Skeletal muscle satellite cell (primary cell): Measurements from ENCODE around the gene H6PD.

Experiments
- H3K27me3 ChIP-seq: 2 replicates; pipeline ENCODE4 v1.7.0; 2013; ENCODE audit warnings: low read length; ENCODE audit not compliant: control insufficient read depth, insufficient read depth
- H3K36me3 ChIP-seq: 2 replicates; pipeline ENCODE4 v1.7.0; 2013; ENCODE audit warnings: mild to moderate bottlenecking, control low read depth, low read length; ENCODE audit not compliant: insufficient read depth
- H3K4me1 ChIP-seq: 2 replicates; pipeline ENCODE4 v1.7.0; 2013; ENCODE audit warnings: low read length; ENCODE audit not compliant: control insufficient read depth, insufficient read depth
- H3K4me2 ChIP-seq: 2 replicates; pipeline ENCODE4 v1.7.0; 2013; ENCODE audit warnings: mild to moderate bottlenecking, low read length
- H3K4me3 ChIP-seq: 2 replicates; pipeline ENCODE4 v1.7.0; 2013; ENCODE audit warnings: low read length
- H3K9ac ChIP-seq: 2 replicates; pipeline ENCODE4 v1.7.0; 2013; ENCODE audit warnings: mild to moderate bottlenecking, low read depth, low read length, moderate library complexity
- H3K9me3 ChIP-seq: replicated peaks from 2 replicates; pipeline ENCODE4 v1.7.0; 2013; ENCODE audit warnings: mild to moderate bottlenecking, control low read depth, low read length

Gene H6PD

DNA sequence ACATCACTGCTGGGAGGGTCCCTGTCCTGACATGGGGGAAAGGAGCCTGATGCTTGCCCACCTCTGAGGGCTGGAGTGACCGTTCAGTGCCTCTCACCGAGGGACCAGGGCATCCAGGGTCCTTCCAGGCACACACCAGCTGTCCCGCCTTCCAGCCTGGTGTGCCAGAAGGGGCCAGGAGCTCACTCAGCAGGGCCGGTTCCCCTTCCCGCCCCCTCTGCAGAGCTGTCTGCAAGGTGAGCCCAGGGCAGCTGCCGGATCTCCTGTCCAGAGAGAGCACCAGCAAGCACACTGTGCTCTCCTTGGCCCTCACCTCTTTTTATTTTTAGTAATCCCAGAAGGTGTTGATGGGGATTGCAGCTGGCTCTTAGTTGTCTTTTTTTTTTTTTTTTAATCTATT, 16.9 kb downstream of the H6PD start:
- Histone ChIP-seq H3K4me1 (peaks cover 52% of the 10 kb centered on the region), H3K4me3 (no peak overlapping the region), H3K9ac (no peak overlapping the region), H3K36me3 (peaks cover 49% of the 10 kb centered on the region), H3K27me3 (no peaks in the 10 kb centered on the region), H3K4me2 (no peak overlapping the region), H3K9me3 (no peaks in the 10 kb centered on the region)

DNA sequence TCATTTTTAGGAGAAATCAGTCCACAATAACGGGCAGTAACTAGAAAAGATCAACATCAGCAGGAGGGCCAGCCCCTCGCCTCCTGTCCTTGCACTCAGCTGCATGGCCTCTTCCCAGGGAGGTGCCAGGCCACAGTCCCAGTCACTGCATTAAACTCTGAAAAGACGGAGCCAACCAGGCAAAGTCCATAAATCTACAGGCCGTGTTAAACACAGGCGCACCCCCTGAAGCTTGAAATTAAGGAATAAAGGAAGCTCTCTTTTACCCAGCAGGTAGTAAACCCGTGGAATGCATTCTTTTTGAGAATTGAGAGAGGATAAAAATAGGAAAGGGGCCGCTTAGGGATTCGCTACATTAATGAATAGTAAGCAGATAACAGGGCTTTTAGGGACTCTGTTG, 18.4 kb downstream of the H6PD start:
- Histone ChIP-seq H3K9me3 (no peaks in the 10 kb centered on the region), H3K4me1 (peaks cover 38% of the 10 kb centered on the region), H3K36me3 (peaks cover 47% of the 10 kb centered on the region), H3K27me3 (no peaks in the 10 kb centered on the region), H3K4me3 (no peak overlapping the region), H3K9ac (no peak overlapping the region), H3K4me2 (no peak overlapping the region)

- H3K9ac ChIP-seq: no peak overlapping the region
- H3K4me1 ChIP-seq: peaks cover 33% of the 10 kb centered on the region
- H3K36me3 ChIP-seq: peaks cover 53% of the 10 kb centered on the region
- no peak overlapping the region for H3K4me2 ChIP-seq
- no peak overlapping the region for H3K4me3 ChIP-seq
- no peaks in the 10 kb centered on the region for H3K9me3 ChIP-seq
- no peaks in the 10 kb centered on the region for H3K27me3 ChIP-seq
Measured at GRCh38 chr1:9253453-9254105, 19.0 kb downstream of the H6PD start.

- Histone ChIP-seq H3K4me1 (peaks cover 5% of the 10 kb centered on the region), H3K4me3 (no peak overlapping the region), H3K4me2 (no peak overlapping the region), H3K27me3 (no peaks in the 10 kb centered on the region), H3K9me3 (no peaks in the 10 kb centered on the region), H3K9ac (no peak overlapping the region), H3K36me3 (peaks cover 34% of the 10 kb centered on the region)
Measured at GRCh38 chr1:9256332-9256731, 21.8 kb downstream of the H6PD start.

DNA sequence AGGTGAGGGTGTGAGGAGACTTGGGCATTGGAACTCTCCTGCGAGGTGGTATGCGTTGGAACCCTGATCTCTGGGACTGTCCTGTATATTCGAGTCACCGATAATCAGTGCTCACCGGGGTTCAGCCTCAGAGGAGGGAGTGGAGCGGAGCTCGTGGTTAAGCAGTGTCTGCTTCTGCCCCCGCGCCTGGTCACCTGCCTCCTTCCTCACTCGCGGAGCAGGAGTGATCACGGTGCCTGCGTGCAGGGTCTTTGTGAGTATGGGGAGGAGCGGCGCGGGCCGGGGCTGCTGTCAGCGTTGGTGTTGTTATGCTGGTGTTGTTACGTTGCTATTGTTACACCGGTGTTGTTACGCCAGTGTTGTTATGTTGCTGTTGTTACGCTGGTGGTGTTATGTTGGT, 23.3 kb downstream of the H6PD start:
- no peak overlapping the region for H3K4me3 ChIP-seq

DNA sequence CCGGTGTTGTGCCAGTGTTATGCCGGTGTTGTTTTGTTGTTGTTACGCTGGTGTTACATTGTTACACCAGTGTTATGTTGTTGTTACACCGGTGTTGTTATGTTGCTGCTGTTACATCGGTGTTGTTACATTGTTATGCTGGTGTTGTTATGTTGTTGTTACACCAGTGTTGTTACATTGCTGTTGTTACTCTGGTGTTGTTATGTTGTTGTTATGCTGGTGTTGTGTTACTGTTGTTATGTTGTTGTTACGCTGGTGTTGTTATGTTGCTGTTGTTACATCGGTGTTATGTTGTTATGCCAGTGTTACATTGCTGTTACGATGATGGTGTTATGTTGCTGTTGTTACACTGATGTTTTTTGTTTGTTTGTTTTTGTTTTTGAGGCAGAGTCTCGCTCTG, 24.1 kb downstream of the H6PD start:
- Histone ChIP-seq H3K4me2 (no peak overlapping the region), H3K36me3 (peaks cover 33% of the 10 kb centered on the region), H3K9ac (no peak overlapping the region)

More for the DNA sequence above, 23.3 kb downstream of the H6PD start:
- Histone ChIP-seq H3K4me2 (no peak overlapping the region), H3K9ac (no peak overlapping the region), H3K4me1 (peaks cover 3% of the 10 kb centered on the region), H3K36me3 (peaks cover 33% of the 10 kb centered on the region), H3K9me3 (no peaks in the 10 kb centered on the region), H3K27me3 (no peaks in the 10 kb centered on the region)

GRCh38 chr1:9260059-9260766, 25.6 kb downstream of the H6PD start:
- Histone ChIP-seq H3K9me3 (no peaks in the 10 kb centered on the region), H3K4me3 (no peak overlapping the region), H3K9ac (no peak overlapping the region), H3K36me3 (peaks cover 49% of the 10 kb centered on the region), H3K4me1 (no peaks in the 10 kb centered on the region), H3K27me3 (no peaks in the 10 kb centered on the region), H3K4me2 (no peak overlapping the region)

More for the DNA sequence above, 24.1 kb downstream of the H6PD start:
- Histone ChIP-seq H3K4me3 (no peak overlapping the region), H3K4me1 (no peaks in the 10 kb centered on the region), H3K27me3 (no peaks in the 10 kb centered on the region), H3K9me3 (no peaks in the 10 kb centered on the region)

DNA sequence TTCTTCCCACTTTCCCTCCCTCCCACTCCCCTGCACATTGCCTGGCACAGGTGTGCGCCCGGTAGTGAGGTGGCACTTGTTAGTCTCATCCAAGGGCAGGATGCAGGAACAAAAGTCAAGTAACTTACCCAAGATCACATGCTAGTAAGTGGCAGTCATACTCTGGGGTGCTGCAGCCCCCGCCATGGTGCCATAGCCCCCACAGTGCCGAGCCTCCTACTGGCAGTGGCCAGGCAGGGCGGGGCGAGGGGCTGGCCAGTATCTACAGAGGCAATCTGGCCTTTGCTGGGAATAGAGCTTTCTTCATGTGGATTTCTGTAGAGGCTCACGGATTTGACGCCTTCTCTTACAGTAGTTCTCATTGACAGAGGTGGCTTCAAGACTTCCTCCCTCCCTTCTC, 26.9 kb downstream of the H6PD start:
- Histone ChIP-seq H3K9ac (no peak overlapping the region), H3K4me1 (peaks cover 6% of the 10 kb centered on the region), H3K36me3 (peaks cover 46% of the 10 kb centered on the region), H3K4me3 (no peak overlapping the region), H3K9me3 (no peaks in the 10 kb centered on the region), H3K4me2 (no peak overlapping the region), H3K27me3 (no peaks in the 10 kb centered on the region)

- no peaks in the 10 kb centered on the region for H3K27me3 ChIP-seq
- H3K9ac ChIP-seq: no peak overlapping the region
- H3K36me3 ChIP-seq: peaks cover 44% of the 10 kb centered on the region
- H3K4me1 ChIP-seq: peaks cover 13% of the 10 kb centered on the region
- no peak overlapping the region for H3K4me3 ChIP-seq
- no peaks in the 10 kb centered on the region for H3K9me3 ChIP-seq
- no peak overlapping the region for H3K4me2 ChIP-seq
Measured at GRCh38 chr1:9262096-9262986, 27.8 kb downstream of the H6PD start.

DNA sequence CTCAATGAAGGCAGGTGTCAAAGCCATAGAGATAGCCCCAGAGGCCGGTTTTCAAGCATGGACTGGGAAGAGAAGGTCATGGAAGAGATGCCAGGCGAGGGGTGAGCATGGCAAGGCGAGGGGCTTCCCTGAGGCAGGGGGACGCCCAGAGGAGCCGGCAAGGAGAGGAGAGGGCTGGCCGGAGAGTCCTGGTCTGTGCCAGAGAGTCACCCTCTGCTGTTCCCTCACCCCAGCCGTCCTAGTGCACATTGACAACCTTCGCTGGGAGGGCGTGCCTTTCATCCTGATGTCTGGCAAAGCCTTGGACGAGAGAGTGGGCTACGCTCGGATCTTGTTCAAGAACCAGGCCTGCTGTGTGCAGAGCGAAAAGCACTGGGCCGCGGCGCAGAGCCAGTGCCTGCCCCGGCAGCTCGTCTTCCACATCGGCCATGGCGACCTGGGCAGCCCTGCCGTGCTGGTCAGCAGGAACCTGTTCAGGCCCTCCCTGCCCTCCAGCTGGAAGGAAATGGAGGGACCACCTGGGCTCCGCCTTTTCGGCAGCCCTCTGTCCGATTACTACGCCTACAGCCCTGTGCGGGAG, 28.8 kb downstream of the H6PD start:
- H3K36me3 ChIP-seq: peaks cover 37% of the 10 kb centered on the region
- peaks cover 13% of the 10 kb centered on the region for H3K4me1 ChIP-seq
- no peak overlapping the region for H3K4me2 ChIP-seq
- H3K9me3 ChIP-seq: no peaks in the 10 kb centered on the region
- no peaks in the 10 kb centered on the region for H3K27me3 ChIP-seq
- no peak overlapping the region for H3K4me3 ChIP-seq
- no peak overlapping the region for H3K9ac ChIP-seq
